ENCODE results near the gene SLC46A1.

The SLC46A1 gene

DNA sequence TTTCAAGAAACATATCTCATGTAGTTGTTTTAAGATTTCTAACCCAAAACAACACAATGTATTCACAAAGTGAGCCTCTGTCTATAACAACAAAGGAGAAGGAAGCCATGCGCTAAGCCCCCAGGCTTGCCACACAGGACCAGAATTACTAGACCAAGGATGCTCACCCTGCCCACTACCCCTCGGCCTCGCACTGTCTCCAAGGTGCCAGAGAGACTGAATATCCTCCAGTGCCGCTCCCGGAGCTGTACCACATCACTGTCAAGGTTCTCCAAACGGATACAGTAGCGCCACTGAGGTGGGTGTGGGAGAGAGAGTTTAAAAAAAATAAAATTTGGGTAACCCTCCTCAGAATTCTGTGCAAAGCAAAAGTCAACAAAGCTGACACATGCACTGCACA lies 55.7 kb downstream of the SLC46A1 start:
- no peak for DNase-seq

DNA sequence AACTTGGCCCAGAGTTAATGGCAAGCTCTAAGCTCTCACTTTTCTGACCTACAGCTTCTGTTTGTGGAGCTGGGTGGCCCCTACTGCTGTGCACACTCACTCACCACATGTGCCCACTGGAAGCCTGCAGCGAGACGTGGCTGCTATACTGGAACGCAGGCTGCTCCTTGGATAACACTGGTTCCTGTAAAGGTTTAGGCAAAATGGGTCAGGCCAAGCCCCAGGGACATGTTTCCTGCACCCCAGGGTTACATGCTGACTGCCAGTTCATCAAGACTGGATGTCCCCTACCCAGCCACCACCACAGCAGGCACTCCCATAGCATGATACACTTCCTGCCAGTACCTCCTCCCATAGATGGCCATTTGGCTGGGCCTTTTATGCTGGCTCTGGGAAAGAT lies 57.0 kb downstream of the SLC46A1 start:
- no peak for DNase-seq

DNA sequence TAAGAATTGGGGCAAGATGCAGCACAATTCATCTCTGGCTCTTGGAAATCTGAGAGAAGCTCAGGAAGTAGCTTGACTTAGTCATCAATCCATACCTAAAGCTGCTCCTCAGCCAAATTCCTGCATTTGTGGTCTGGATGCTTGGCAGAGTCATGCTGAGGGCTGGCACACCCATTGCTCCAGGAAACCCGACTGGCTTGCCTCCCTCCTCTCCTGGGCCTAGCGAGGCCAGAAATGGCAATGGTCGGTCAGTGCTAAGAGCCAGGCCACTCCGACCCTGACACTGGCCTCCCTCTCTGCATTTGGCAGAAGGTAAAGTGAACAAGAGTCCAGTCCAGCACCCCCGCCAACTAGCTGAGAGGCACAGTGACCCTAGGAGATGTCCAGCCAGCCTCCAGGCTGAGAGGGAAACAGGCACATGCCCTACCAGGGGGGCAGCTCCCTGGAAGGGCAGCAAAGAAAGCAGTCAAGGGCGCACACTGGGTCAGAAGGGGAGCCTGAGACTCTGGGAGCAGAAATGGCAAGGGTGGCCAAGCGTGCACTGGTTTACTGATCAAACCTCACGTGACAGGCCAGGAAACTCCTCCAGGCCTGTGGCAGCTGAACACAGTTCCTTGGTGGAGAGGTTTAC lies 58.6 kb downstream of the SLC46A1 start:
- no peak for DNase-seq

DNA sequence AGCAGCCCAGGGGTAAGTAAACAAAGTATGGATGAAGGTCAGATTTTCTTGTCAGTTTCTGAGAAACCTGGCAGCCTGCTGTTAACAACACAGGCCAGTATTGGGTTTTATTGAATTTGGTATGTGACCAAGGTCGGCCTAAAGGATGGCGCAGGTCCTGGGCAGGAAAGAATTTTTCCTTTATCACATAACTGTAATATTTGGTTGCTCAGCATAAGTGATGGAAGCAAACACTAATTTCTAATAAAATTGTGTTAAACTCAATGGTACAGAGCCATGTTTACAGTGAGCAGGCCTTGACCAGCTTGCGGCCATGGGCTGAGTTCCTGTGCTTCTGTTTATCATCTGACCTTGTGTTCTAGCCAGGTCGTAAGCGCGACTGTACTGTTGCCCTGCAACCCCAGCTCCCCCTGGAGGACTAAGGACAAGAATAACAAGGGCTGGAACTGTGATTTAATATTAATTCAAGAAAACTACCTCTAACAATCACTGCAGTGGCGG lies 59.2 kb downstream of the SLC46A1 start:
- no peak for DNase-seq

DNA sequence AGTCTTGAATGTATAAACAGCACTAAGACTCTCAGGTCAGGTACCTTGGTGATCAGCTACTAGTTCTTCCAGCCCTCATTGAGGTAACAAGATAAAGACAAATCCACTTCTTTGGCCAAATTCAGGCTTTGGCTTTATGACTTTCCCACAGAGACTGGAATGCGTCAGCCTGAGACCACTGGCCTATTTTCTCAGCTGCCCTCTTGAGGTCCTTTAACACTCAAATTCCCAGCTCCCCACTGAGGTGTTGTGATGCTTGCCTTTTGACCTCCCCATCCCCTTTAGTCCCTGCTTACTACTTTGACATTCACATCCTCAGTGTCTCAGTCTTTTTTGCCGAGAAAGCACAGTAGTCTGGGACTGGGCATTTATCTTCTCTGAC lies 59.8 kb downstream of the SLC46A1 start:
- DNase-seq = no peak

DNA sequence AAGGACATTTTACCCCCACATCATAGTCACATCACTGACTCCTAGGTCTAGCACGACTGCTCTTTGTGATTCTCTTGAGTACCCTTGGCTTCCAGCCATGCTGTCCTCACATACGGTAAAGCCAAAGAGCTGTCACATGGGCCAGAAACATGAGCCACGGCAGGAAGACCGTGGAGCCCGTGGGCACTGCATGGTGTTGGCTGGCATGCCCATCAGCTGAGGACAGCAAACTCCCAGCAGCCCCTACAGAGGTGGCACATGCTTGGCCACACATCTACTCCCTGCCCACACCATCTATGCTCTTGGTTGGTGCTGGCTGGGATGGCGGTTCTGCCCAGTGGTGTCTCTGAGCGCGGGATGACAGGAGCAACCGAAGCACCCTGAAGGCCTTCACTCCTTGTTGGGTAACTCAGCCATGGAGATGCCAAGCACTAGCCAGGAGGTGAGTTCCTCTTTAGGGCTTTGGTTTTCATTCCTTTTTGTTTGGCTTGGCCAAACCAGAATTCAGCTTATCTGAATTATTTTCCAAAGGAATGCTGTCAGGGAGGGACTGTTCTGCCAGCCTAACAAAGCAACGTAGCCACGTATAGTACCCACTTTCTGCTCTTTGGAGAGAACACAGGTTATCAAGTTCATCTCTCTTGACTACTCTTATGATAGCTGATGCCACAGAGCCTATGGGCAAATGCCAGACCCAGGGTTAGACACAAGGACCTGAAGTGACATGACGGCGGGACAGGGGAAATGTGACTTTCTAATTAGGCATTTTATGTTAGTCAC lies 60.4 kb downstream of the SLC46A1 start:
- no peak for DNase-seq

All from T-helper 2 cell (primary cell).